Transverse colon (tissue), 4 donors: ENCODE results near the gene ANKS1A. TPM values are rescaled to one million over a fixed set of nuclear protein-coding genes. Genes with fewer than 3 reads are reported as not detected.
"Not testable (repeated sequence)": the region's sequence is repeated elsewhere in the genome, so short reads cannot be mapped to it uniquely, and the experiment has no call there.

Experiments
- DNase-seq: peaks from one replicate; pipeline ENCODE4 v3.0.0-alpha.2; 2019
- H3K27ac ChIP-seq, 4 donors: fragments of 200-600 bp; sonication (generic); 2 replicates each; pipeline ENCODE4 v1.5.1; 2016 to 2018; ENCODE audit warnings: inconsistent platforms in 4 of 4
- H3K27me3 ChIP-seq: fragments of 200-600 bp; sonication (generic); 2 replicates; pipeline ENCODE4 v1.5.1; 2017; ENCODE audit warnings: inconsistent platforms
- H3K36me3 ChIP-seq, 4 donors: fragments of 200-600 bp; sonication (generic); 2 replicates each; pipeline ENCODE4 v1.5.1; 2017 to 2019; ENCODE audit warnings: inconsistent platforms in 4 of 4
- H3K4me1 ChIP-seq, 4 donors: fragments of 200-600 bp; sonication (generic); 2 replicates each; pipeline ENCODE4 v1.5.1; 2017 to 2020; ENCODE audit warnings: inconsistent platforms in 4 of 4
- H3K4me3 ChIP-seq, 4 donors: fragments of 200-600 bp; sonication (generic); 1 replicate in 1 of 4; 2 replicates in 3 of 4; pipeline versions ENCODE4 v1.5.1 to v1.6.1; 2017 to 2019; ENCODE audit warnings: inconsistent platforms in 4 of 4
- H3K9me3 ChIP-seq, 2 donors: fragments of 200-600 bp; sonication (generic); 2 replicates each; pipeline ENCODE4 v1.5.1; 2017 to 2019; ENCODE audit warnings: inconsistent platforms in 2 of 2
- CTCF ChIP-seq, 5 experiments: fragments of 200-600 bp in 3 of 5; fragments of 450-650 bp in 2 of 5; sonication (generic) in 3 of 5; IDR thresholded peaks; 1 replicate in 2 of 5; 2 replicates in 3 of 5; pipeline ENCODE4 v1.5.1; 2016 to 2017; ENCODE audit warnings: antibody characterized with exemption in 5 of 5, inconsistent platforms in 3 of 5, mild to moderate bottlenecking in 2 of 5, moderate library complexity in 1 of 5
- EP300 ChIP-seq: sonication (generic); formaldehyde crosslinking; IDR thresholded peaks from one replicate; pipeline ENCODE4 v1.6.1; 2017; ENCODE audit warnings: antibody characterized with exemption, low read depth
- POLR2A ChIP-seq: fragments of 450-650 bp; IDR thresholded peaks from one replicate; pipeline ENCODE4 v1.6.1; 2016; ENCODE audit warnings: antibody characterized with exemption, mild to moderate bottlenecking, moderate library complexity
- POLR2AphosphoS5 ChIP-seq, 3 donors: sonication (generic); formaldehyde crosslinking; IDR thresholded peaks; one replicate each; pipeline ENCODE4 v1.6.1; 2016; ENCODE audit warnings: antibody characterized with exemption in 3 of 3
- WGBS, 2 donors: methylation state at CpG; one replicate each; pipeline ENCODE4 v1.1.5; 2018; ENCODE audit warnings: low coverage in 1 of 2; 5-methylcytosine and 5-hydroxymethylcytosine counted together
- in situ Hi-C, 4 donors: fragments of 200-750 bp; cut with MboI; loops; one replicate each; pipeline versions ENCODE4 v1.15.0 to v1.15.1; 2017; ENCODE audit warnings: low sequenced_read_pairs in 3 of 4, low pct_ligation_motif_present in 1 of 4, low pct_unique_long_range_greater_than_20kb in 1 of 4
- intact Hi-C: fragments of 100-400 bp; cut with DNase I; formaldehyde crosslinking; loops from one replicate; pipeline ENCODE4 v1.15.1; 2023; ENCODE audit warnings: low total_unique reads
- total RNA-seq, 4 donors: library from RNA; depleted of rRNA; stranded (reverse); fragments of >200 nt; gene quantifications; one replicate each; pipeline ENCODE4 v1.1.0, GENCODE V29; 2016

ANKS1A gene
- total RNA-seq, 4 donors from 2014 or later, result 37.5 to 44.0 (median 38.9) TPM

GRCh38 chr6:35001349-35001748 is 112.3 kb downstream of the ANKS1A start:
- peaks cover 0 to 10% (median 2%) of the 10 kb centered on the region in 4 donors for H3K36me3 ChIP-seq
- DNase-seq, H3K27me3 ChIP-seq, H3K9me3 ChIP-seq, H3K4me3 ChIP-seq, intact Hi-C loops, in situ Hi-C loops, H3K4me1 ChIP-seq, H3K27ac ChIP-seq: not testable (repeated sequence)
- 95 to 97% methylated on average over 3 to 6 of the region's 6 CpGs for WGBS, 2 donors

GRCh38 chr6:35003886-35004530 is 115.0 kb downstream of the ANKS1A start:
- intact Hi-C loops, in situ Hi-C loops: not testable (repeated sequence)
- 83 to 91% methylated on average over 12 of the region's 12 CpGs for WGBS, 2 donors

GRCh38 chr6:35007016-35007415 is 118.0 kb downstream of the ANKS1A start:
- in situ Hi-C loops, result no loop called here

More at GRCh38 chr6:35003886-35004530, 115.0 kb downstream of the ANKS1A start:
- not testable (repeated sequence) for H3K4me3 ChIP-seq, H3K9me3 ChIP-seq, H3K27ac ChIP-seq, H3K27me3 ChIP-seq, DNase-seq, H3K4me1 ChIP-seq
- peaks cover 0 to 10% (median 0%) of the 10 kb centered on the region in 4 donors for H3K36me3 ChIP-seq

GRCh38 chr6:35008858-35009257 is 119.8 kb downstream of the ANKS1A start:
- Histone ChIP-seq H3K27ac (no peak overlapping the region), H3K9me3 (no peaks in the 10 kb centered on the region), H3K27me3 (no peaks in the 10 kb centered on the region), H3K4me3 (no peak overlapping the region), H3K36me3 (no peaks in the 10 kb centered on the region), H3K4me1 (no peaks in the 10 kb centered on the region)
- TF ChIP-seq CTCF (IDR thresholded peaks at IDR 0.05) (no peak), EP300 (no peak), POLR2A (no peak), POLR2AphosphoS5 (IDR thresholded peaks at IDR 0.05) (no peak)
- 89 to 93% methylated on average over 3 to 7 of the region's 7 CpGs for WGBS, 2 donors
- intact Hi-C loops (no loop called here), in situ Hi-C loops (no loop called here)
- DNase-seq, result no peak

More at GRCh38 chr6:35007016-35007415, 118.0 kb downstream of the ANKS1A start:
- no peak for DNase-seq
- H3K36me3 ChIP-seq, result peaks cover 0 to 10% (median 0%) of the 10 kb centered on the region in 4 donors
- WGBS, 2 donors, result 82 to 83% methylated on average over 2 of the region's 2 CpGs
- no peaks in the 10 kb centered on the region for H3K27me3 ChIP-seq
- no peaks in the 10 kb centered on the region for H3K4me1 ChIP-seq
- H3K9me3 ChIP-seq, result no peaks in the 10 kb centered on the region
- TF ChIP-seq CTCF (IDR thresholded peaks at IDR 0.05) (no peak), EP300 (no peak), POLR2AphosphoS5 (IDR thresholded peaks at IDR 0.05) (no peak), POLR2A (no peak)
- no peak overlapping the region for H3K27ac ChIP-seq
- no peak overlapping the region for H3K4me3 ChIP-seq
- intact Hi-C loops, result no loop called here

GRCh38 chr6:35011096-35012041 is 122.3 kb downstream of the ANKS1A start:
- in situ Hi-C loops (no loop called here), intact Hi-C loops (loop anchor here (10.0 kb wide), 1 partner anchor 73 kb away; no protein-coding TSS in a partner anchor)
- H3K4me3 ChIP-seq, result no peak overlapping the region
- H3K36me3 ChIP-seq, result no peaks in the 10 kb centered on the region
- no peak for TF ChIP-seq POLR2AphosphoS5 (IDR thresholded peaks at IDR 0.05)
- no peak for TF ChIP-seq EP300
- TF ChIP-seq CTCF (IDR thresholded peaks at IDR 0.05), result no peak
- TF ChIP-seq POLR2A, result no peak
- H3K9me3 ChIP-seq, result no peaks in the 10 kb centered on the region
- no peak overlapping the region for H3K27ac ChIP-seq
- no peak for DNase-seq
- H3K27me3 ChIP-seq, result no peaks in the 10 kb centered on the region
- WGBS, 2 donors, result 41 to 46% methylated on average over 2 to 4 of the region's 4 CpGs
- H3K4me1 ChIP-seq, result peaks cover 13 to 20% (median 14%) of the 10 kb centered on the region in 4 donors
